Natural killer cell (primary cell): ENCODE results near the gene ZNF175. TPM values are rescaled to one million over a fixed set of nuclear protein-coding genes. Genes with fewer than 3 reads are reported as not detected.

Source experiments
- ATAC-seq, 3 donors: fragments of 150-1000 bp in 2 of 3; fragments of 200-7000 bp in 1 of 3; cut with Tn5 transposase; 1 replicate in 1 of 3; 2 replicates in 2 of 3; pipeline ENCODE4 v1.10.0; 2021; ENCODE audit warnings: mild to moderate bottlenecking in 2 of 3, moderate library complexity in 2 of 3
- DNase-seq, 2 donors: peaks; one replicate each; pipeline versions ENCODE4 v3.0.0 to v3.0.0-alpha.2; 2013 to 2021; ENCODE audit warnings: mixed read lengths in 1 of 2
- H3K27ac ChIP-seq: one replicate; pipeline ENCODE4 v1.5.1; 2013; ENCODE audit warnings: mild to moderate bottlenecking, low read length
- H3K27me3 ChIP-seq: one replicate; pipeline ENCODE4 v1.6.1; 2013; ENCODE audit warnings: low read length; ENCODE audit not compliant: control insufficient read depth, insufficient read depth
- H3K36me3 ChIP-seq: one replicate; pipeline ENCODE4 v1.6.1; 2013; ENCODE audit warnings: low read length; ENCODE audit not compliant: control insufficient read depth, insufficient read depth
- H3K4me1 ChIP-seq: one replicate; pipeline ENCODE4 v1.6.1; 2013; ENCODE audit warnings: low read length; ENCODE audit not compliant: control insufficient read depth, insufficient read depth
- H3K4me3 ChIP-seq: one replicate; pipeline ENCODE4 v1.5.1; 2013; ENCODE audit warnings: low read length
- H3K9me3 ChIP-seq: one replicate; pipeline ENCODE4 v1.6.1; 2013; ENCODE audit warnings: low read length; ENCODE audit not compliant: control insufficient read depth, insufficient read depth
- H3K27ac Mint-ChIP-seq, 2 donors: one replicate each; pipeline ENCODE4 v1.8.0; 2022; ENCODE audit warnings: mild to moderate bottlenecking in 2 of 2, mixed read lengths in 2 of 2, moderate library complexity in 1 of 2
- H3K27me3 Mint-ChIP-seq, 2 donors: one replicate each; pipeline ENCODE4 v1.8.0; 2022; ENCODE audit warnings: low read depth in 2 of 2, mixed read lengths in 2 of 2
- H3K36me3 Mint-ChIP-seq: one replicate; pipeline ENCODE4 v1.8.0; 2022; ENCODE audit warnings: mixed read lengths
- H3K4me1 Mint-ChIP-seq, 2 donors: one replicate each; pipeline ENCODE4 v1.8.0; 2022; ENCODE audit warnings: mixed read lengths in 2 of 2
- H3K4me3 Mint-ChIP-seq: one replicate; pipeline ENCODE4 v1.8.0; 2022; ENCODE audit warnings: mild to moderate bottlenecking, moderate library complexity, mixed read lengths
- H3K9me3 Mint-ChIP-seq, 2 donors: one replicate each; pipeline ENCODE4 v1.8.0; 2022; ENCODE audit warnings: mixed read lengths in 2 of 2
- CTCF ChIP-seq: fragments of 200-600 bp; IDR thresholded peaks from one replicate; pipeline ENCODE4 v1.8.0; 2022; ENCODE audit warnings: antibody characterized with exemption
- WGBS: methylation state at CpG from one replicate; pipeline ENCODE4 v1.1.7; 2013; ENCODE audit warnings: missing lambda C conversion rate; ENCODE audit not compliant: insufficient coverage; 5-methylcytosine and 5-hydroxymethylcytosine counted together
- intact Hi-C: fragments of 100-400 bp; cut with micrococcal nuclease; formaldehyde crosslinking; loops from one replicate; pipeline ENCODE4 v1.14.2; 2022
- total RNA-seq, 4 donors: library from RNA; stranded (reverse); fragments of 120-200 nt in 1 of 4; gene quantifications; one replicate each; pipeline versions ENCODE4 v1.2.3 to v1.2.4, GENCODE V29; 2013 to 2022

Gene ZNF175
- total RNA-seq, 3 donors from 2014 or later (not counting 1 experiment from before 2014, with no cell fraction given) = 3.4 to 4.8 (median 4.0) TPM

DNA sequence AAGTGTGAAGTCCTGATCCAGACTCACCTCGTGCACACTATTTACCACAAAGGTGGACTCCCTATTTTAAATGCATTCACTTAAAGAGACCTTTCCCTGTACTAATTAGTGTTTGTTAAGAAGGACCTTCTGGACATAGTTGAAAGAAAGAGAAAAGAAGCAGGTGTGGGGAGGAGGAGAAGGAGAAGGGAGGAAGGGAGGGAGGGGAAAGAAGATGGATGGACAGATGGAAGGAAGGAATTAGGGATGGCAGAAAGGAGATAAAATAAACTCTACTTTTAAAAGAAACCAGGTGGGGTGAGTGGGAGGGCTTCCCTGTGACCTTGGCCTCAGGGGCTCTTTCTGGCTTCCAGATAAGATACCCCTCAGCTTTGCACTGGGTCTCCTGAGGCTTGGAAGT, 21.4 kb downstream of the ZNF175 start:
- no peak for ATAC-seq
- Mint-ChIP-seq H3K4me3 (peak overlapping the region; percentile 57), H3K36me3 (peaks cover 10% of the 10 kb centered on the region), H3K27me3 (peaks cover 0 to 2% of the 10 kb centered on the region in 2 donors), H3K27ac (no peak overlapping the region), H3K9me3 (peaks cover 0 to 2% of the 10 kb centered on the region in 2 donors), H3K4me1 (peaks cover 23 to 31% of the 10 kb centered on the region in 2 donors)
- H3K27ac ChIP-seq = no peak overlapping the region
- no CpG with 5 or more reads among the region's 1 CpG for WGBS
- no peak for DNase-seq
- H3K36me3 ChIP-seq = no peaks in the 10 kb centered on the region
- no peak for TF ChIP-seq CTCF
- no peaks in the 10 kb centered on the region for H3K27me3 ChIP-seq
- peaks cover 7% of the 10 kb centered on the region for H3K9me3 ChIP-seq
- intact Hi-C loops = no loop called here
- no peak overlapping the region for H3K4me3 ChIP-seq
- peaks cover 22% of the 10 kb centered on the region for H3K4me1 ChIP-seq

DNA sequence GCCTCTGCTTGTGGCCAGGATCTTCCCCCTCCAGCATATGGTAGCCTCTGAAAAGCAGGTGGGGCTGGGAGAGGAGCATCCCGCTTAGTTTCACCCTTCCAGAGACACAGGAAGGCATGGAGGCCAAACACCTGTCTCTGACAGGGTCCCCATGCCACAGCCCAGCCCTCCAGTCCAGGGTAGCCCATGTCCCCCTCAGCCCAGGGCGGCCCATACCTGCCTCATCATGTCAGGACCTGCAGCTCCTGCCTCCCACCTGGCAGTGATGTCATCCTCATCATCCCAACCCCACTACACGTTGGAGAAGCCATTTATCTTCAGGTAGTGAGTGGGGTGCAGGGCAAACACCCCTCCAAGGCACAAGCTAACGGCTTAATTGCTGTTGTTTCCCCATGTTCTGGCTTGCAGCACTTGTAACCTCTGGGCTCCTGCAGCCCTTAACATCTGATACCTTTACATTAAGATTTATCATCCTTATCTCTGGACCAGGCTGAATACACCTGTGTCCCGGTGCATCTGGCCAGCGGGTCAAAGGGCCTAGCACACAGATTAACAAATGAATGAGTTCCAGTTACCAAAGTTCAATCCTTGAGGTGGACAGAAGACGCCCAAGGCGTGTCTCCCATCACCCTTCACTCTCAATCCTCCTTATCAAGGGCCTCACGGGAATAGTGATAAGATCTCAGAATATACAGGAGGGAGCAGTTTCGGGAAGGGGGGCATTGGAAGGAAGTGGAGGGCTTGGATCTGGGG, 22.2 kb downstream of the ZNF175 start:
- ATAC-seq = no peak
- peak overlapping the region; percentile 97 for H3K4me3 Mint-ChIP-seq
- Histone ChIP-seq H3K9me3 (no peaks in the 10 kb centered on the region), H3K4me3 (peak overlapping the region; percentile 80), H3K36me3 (no peaks in the 10 kb centered on the region), H3K4me1 (peaks cover 22% of the 10 kb centered on the region), H3K27ac (no peak overlapping the region), H3K27me3 (no peaks in the 10 kb centered on the region)
- 50% methylated on average over 9 of the region's 10 CpGs for WGBS
- intact Hi-C loops = no loop called here
- H3K27ac Mint-ChIP-seq = peak overlapping the region in 1 of 2 donors; percentile 92
- peaks cover 23 to 31% of the 10 kb centered on the region in 2 donors for H3K4me1 Mint-ChIP-seq
- peaks cover 0 to 2% of the 10 kb centered on the region in 2 donors for H3K9me3 Mint-ChIP-seq
- TF ChIP-seq CTCF = no peak
- no peak for DNase-seq
- peaks cover 0 to 2% of the 10 kb centered on the region in 2 donors for H3K27me3 Mint-ChIP-seq
- H3K36me3 Mint-ChIP-seq = peaks cover 2% of the 10 kb centered on the region

DNA sequence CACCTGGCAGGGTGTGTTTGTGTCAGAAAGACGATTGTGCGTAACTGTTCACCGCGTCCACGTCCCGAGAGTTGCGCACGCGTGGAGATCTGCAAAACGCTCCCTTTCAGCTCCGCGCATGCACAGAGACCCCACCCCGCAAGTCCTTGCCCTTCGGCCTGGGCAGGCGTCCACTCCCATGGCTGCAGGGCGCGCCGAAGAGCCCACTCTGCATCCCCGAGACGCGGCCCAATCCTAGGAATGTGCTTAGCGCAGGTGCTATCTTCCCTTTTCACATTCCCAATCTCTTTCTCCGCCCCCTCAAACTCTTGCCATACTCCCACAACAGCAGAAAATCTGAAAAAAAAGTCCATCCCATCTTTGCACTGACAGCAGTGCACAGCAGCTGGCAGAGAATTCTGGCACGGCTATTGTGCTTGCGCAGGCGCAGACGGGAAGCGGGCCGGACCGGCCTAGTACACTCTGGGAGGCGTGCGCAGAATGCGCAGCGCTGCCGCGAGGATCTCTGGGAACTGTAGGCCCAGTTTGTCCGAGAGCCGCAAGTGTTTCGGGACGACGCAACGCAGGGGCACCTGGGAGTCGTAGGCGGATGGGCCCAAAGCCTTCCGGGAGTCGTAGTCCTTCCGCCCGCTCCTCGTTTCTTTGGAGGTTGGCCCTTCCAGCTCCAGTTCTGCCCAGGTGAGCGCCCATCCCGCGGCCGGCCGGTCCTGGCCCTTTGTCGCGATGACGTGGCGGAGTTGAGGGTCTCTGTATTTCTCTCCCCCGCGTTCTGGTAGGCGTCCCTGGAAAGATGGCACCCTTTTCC, 23.1 kb downstream of the ZNF175 start:
- H3K9me3 Mint-ChIP-seq = peaks cover 0 to 2% of the 10 kb centered on the region in 2 donors
- Histone ChIP-seq H3K4me1 (peaks cover 22% of the 10 kb centered on the region), H3K36me3 (no peaks in the 10 kb centered on the region), H3K4me3 (peak overlapping the region; percentile 80), H3K27me3 (no peaks in the 10 kb centered on the region), H3K9me3 (no peaks in the 10 kb centered on the region), H3K27ac (peak overlapping the region; percentile 61)
- peaks cover 23 to 31% of the 10 kb centered on the region in 2 donors for H3K4me1 Mint-ChIP-seq
- WGBS = under 1% methylated on average over 61 of the region's 61 CpGs
- ATAC-seq (peak; percentile 100), DNase-seq (peak; percentile 94 to 97)
- TF ChIP-seq CTCF = no peak
- intact Hi-C loops = no loop called here
- H3K36me3 Mint-ChIP-seq = no peaks in the 10 kb centered on the region
- H3K27ac Mint-ChIP-seq = peak overlapping the region; percentile 74 to 92
- H3K4me3 Mint-ChIP-seq = peak overlapping the region; percentile 97
- peaks cover 0 to 2% of the 10 kb centered on the region in 2 donors for H3K27me3 Mint-ChIP-seq
